HCT116 (cell line): Measurements from ENCODE around the gene PHACTR4.
"Not testable (repeated sequence)": the region's sequence is repeated elsewhere in the genome, so short reads cannot be mapped to it uniquely, and the experiment has no call there.

Source experiments
- EZH2phosphoT487 ChIP-seq: fragments of 200-600 bp; IDR thresholded peaks from 2 replicates; pipeline ENCODE4 v1.6.1; 2018; ENCODE audit warnings: antibody characterized with exemption, borderline replicate concordance
- JUND ChIP-seq: IDR thresholded peaks from 2 replicates; pipeline ENCODE4 v1.6.1; 2012
- POLR2A ChIP-seq: IDR thresholded peaks from 2 replicates; pipeline ENCODE4 v1.7.0; 2011; ENCODE audit warnings: borderline replicate concordance; ENCODE audit not compliant: insufficient read depth, insufficient read length; ENCODE audit errors: extremely low read depth
- POLR2AphosphoS5 ChIP-seq: IDR thresholded peaks from 2 replicates; pipeline ENCODE4 v1.6.1; 2011; ENCODE audit warnings: mild to moderate bottlenecking, low read depth, low read length, moderate library complexity
- SP1 ChIP-seq: IDR thresholded peaks from 2 replicates; pipeline ENCODE4 v1.6.1; 2012; ENCODE audit warnings: low read depth
- TF ChIP-seq, protein P1 (sequence below), 3 experiments: fragments of 200-600 bp in 1 of 3; sonication (generic) in 1 of 3; IDR thresholded peaks in 2 of 3; conservative IDR thresholded peaks in 1 of 3; 2 replicates each; pipeline ENCODE4 v1.5.1; 2012 to 2017; ENCODE audit warnings: low read depth in 2 of 3, low read length in 2 of 3, antibody characterized with exemption in 1 of 3, borderline replicate concordance in 1 of 3, control low read depth in 1 of 3, mild to moderate bottlenecking in 1 of 3, mixed read lengths in 1 of 3, mixed run types in 1 of 3, moderate library complexity in 1 of 3; ENCODE audit not compliant: insufficient read depth in 1 of 3

DNA sequence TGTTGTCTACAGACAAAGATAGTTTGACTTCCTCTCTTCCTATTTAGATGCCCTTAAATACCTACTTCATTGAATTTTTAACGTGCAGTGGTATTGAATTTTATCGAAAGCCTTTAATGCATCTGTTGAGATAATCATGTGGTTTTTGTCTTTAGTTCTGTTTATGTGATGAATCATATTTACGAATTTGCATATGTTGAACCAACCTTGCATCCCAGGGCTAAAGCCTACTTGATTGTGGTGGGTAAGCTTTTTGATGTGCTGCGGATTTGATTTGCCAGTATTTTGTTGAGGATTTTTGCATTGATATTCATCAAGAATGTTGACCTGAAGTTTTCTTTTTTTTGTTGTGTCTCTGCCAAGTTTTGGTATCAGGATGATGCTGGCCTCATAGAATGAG, 14.2 kb downstream of the PHACTR4 start:
- TF ChIP-seq JUND, SP1, EZH2phosphoT487, POLR2AphosphoS5, POLR2A: not testable (repeated sequence)
- TF ChIP-seq, protein P1, sequence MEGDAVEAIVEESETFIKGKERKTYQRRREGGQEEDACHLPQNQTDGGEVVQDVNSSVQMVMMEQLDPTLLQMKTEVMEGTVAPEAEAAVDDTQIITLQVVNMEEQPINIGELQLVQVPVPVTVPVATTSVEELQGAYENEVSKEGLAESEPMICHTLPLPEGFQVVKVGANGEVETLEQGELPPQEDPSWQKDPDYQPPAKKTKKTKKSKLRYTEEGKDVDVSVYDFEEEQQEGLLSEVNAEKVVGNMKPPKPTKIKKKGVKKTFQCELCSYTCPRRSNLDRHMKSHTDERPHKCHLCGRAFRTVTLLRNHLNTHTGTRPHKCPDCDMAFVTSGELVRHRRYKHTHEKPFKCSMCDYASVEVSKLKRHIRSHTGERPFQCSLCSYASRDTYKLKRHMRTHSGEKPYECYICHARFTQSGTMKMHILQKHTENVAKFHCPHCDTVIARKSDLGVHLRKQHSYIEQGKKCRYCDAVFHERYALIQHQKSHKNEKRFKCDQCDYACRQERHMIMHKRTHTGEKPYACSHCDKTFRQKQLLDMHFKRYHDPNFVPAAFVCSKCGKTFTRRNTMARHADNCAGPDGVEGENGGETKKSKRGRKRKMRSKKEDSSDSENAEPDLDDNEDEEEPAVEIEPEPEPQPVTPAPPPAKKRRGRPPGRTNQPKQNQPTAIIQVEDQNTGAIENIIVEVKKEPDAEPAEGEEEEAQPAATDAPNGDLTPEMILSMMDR (IDR thresholded peaks at IDR 0.05 in 2 of 3, conservative IDR thresholded peaks at IDR 0.05 in 1 of 3; ENCODE audit: borderline replicate concordance in 1 of 3, insufficient read depth in 1 of 3, low read depth in 2 of 3, low read length in 2 of 3), result not testable (repeated sequence)
